ENCODE data around the gene IRF2BP2. TPM values are rescaled to one million over a fixed set of nuclear protein-coding genes. Genes with fewer than 3 reads are reported as not detected.

IRF2BP2 gene
- 101 and 137 TPM in 2 replicates for total RNA-seq

DNA sequence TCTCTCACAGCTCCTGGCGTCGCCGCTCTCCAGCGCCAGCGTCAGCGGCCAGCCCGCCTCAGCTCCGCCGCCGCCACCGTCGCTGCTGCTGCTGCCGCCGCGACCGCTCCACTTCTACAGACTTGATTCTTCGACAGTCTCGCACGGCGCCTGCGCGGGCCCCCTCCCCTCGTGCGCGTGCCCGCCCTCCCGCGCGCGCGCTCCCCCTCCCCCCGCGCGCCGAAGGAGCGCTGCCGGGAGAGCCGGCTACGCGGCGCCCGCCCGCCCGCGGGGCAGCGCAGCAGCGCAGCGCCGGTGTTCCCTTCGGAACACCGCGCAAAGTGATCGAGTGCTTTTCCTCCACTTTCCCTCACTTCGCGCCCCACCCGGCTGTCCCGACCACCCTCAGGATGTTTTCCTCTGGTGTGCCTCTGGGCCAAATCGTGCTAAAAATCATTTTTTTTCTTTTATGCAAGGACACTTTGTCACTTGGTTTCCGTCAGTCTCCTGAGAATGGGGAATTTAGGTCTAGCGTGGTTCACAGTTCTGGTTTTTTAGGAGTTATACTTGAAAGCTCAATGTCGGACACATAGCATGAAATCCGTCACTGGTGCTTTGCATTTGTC is at the start of gene IRF2BP2:
Gene IRF2BP2, minus strand, starts transcription at position 118 of the 605 bp plus-strand sequence. CDS start 684 bp downstream, outside the sequence.

Other genes with a start within 250 kb of the IRF2BP2 start
- 17.4 and 19.4 TPM in 2 replicates for gene COA6, start 236.7 kb downstream of the IRF2BP2 start, total RNA-seq
- 11.5 and 14.4 TPM in 2 replicates for gene TARBP1, start 131.0 kb downstream of the IRF2BP2 start, total RNA-seq

Data from dermis lymphatic vessel endothelial cell (primary cell).